Camera-type eye (tissue), 1 donor: ENCODE measurements around the gene ANKZF1. TPM values are rescaled to one million over a fixed set of nuclear protein-coding genes. Genes with fewer than 3 reads are reported as not detected.

Experiments
- total RNA-seq: library from RNA; depleted of rRNA; stranded (reverse); fragments of >200 nt; gene quantifications from one replicate; pipeline ENCODE4 v1.2.3, GENCODE V29; 2014

ANKZF1 gene
- total RNA-seq = 91.3 TPM

GRCh38 chr2:219229305-219230058 is at the start of gene ANKZF1, which contains the start of gene ATG9A:
Gene ANKZF1, plus strand, starts transcription at chr2:219229806. Its CDS starts 452 bp downstream, at chr2:219230258.
Gene ATG9A, minus strand, starts transcription at chr2:219229636. Its CDS starts 1,612 bp downstream, at chr2:219228024.

GRCh38 chr2:219206328-219207133 is 23.1 kb upstream of the ANKZF1 start, which contains the start of gene ZFAND2B:
Gene ZFAND2B, plus strand, starts transcription at chr2:219206782. Its CDS starts 206 bp downstream, at chr2:219206988.

GRCh38 chr2:219218732-219219701 is 10.6 kb upstream of the ANKZF1 start, which contains the start of gene ABCB6:
Gene ABCB6, minus strand, starts transcription at chr2:219218958. Its CDS starts 285 bp downstream, at chr2:219218673.

DNA sequence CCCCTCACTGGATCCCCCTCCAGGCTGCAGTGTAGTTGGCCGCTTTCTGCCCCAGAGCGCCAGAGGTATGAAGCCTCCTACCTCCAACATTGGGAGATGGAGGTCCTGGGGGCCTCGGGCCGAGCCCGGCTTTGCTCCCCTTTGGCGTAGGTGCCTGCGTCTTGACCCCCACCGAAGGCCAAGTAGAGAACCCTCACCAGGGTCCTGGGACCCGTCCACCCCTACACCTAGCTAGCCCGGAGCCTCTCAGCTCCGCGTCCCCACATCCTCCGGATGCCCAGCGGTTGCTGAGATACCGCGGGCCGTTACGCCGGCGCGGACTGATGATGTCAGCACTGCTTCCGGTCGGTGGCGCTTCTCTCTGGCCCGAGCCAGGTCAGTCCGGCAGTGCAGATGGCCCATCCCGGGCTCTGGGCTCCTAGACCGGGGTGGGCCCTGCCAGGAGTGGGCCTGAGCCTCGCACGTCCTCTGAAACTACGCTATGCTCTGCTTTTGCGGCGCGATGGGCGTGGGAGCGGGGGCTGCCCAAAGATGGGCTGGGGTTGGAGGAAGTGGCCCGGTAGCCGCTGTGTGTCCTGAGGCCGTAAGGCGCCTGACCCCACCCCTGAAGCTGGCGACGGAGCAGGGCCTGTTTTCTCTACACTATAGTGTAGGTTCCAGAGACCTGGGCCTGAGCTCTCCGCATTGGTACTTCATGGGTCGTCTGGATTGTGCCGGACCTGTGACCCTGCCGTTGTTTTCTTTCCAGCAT is 15.7 kb downstream of the ANKZF1 start, which contains the start of the genes GLB1L and STK16:
Gene GLB1L, minus strand, starts transcription at position 297 of the 751 bp plus-strand sequence. CDS start 1,871 bp downstream, outside the sequence.
Gene STK16, plus strand, starts transcription at position 332 of the 751 bp plus-strand sequence. CDS start 521 bp downstream, outside the sequence.

DNA sequence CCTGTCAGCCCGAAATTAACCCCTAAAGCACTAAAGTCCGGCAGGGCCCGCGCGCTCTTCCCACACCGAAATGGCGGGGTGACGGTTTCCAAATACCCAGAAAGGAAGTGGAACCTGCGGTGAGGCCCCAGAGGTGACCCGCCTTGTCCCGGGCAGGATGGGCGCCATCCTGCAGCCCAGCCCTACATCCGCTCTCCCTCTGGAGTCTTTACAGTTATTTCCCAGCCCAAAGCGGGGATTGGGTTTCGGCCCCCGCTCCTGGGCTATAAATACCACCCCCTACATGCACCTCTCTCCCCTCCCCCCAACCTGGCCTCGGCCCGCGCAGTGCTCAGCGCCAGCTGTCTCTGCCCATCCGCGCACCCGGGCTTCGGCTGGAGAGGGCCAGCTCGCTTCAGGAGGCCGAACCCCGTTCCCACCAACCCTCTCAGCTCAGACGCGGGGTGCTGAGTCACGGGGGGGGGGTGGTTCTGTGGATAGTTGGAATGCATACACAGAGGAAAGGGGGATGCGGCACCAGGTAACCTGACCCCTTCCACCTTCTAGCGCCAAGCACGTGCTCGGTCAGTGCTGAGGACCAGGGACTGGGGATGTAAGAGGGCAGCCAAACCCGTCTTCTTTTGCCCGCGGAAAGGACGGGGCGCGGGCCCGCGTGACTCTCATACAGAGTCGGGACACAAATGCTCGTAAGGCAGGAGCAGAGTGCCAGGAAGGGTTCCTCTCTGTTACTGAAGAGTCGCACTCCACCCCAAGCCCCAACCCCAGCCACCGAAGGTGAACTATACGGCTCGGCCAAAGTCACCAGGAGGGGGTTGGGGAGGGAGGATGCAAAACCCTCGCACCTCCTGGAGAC is 23.5 kb downstream of the ANKZF1 start, which contains the start of gene TUBA4B:
Gene TUBA4B, plus strand, starts transcription at position 344 of the 853 bp plus-strand sequence. Its CDS starts 165 bp downstream, at position 509.

GRCh38 chr2:219253753-219254589 is 24.4 kb downstream of the ANKZF1 start, which contains the start of gene TUBA4A:
Gene TUBA4A, minus strand, starts transcription at chr2:219253918. Its CDS starts 60 bp downstream, at chr2:219253858.

GRCh38 chr2:219279151-219279915 is 49.7 kb downstream of the ANKZF1 start, which contains the start of gene DNAJB2:
Gene DNAJB2, plus strand, starts transcription at chr2:219279366. Its CDS starts 468 bp downstream, at chr2:219279834.

Other genes with a start within 250 kb of the ANKZF1 start
- gene FEV, start 244.6 kb upstream of the ANKZF1 start, total RNA-seq = not detected
- gene CRYBA2, start 236.4 kb upstream of the ANKZF1 start, total RNA-seq = 1,526 TPM
- gene CFAP65, start 188.3 kb upstream of the ANKZF1 start, total RNA-seq = not detected
- gene IHH, start 168.9 kb upstream of the ANKZF1 start, total RNA-seq = 3.8 TPM
- 12.1 TPM for gene NHEJ1, start 69.0 kb upstream of the ANKZF1 start, total RNA-seq
- gene SLC23A3, start 59.8 kb upstream of the ANKZF1 start, total RNA-seq = 1.3 TPM
- 30.5 TPM for gene CNPPD1, start 52.9 kb upstream of the ANKZF1 start, total RNA-seq
- gene RETREG2, start 51.5 kb upstream of the ANKZF1 start, total RNA-seq = 66.2 TPM
- 22.6 TPM for gene ZFAND2B, start 23.0 kb upstream of the ANKZF1 start, total RNA-seq
- gene ABCB6, start 10.8 kb upstream of the ANKZF1 start, total RNA-seq = 24.2 TPM
- gene ATG9A, start 170 bp upstream of the ANKZF1 start, total RNA-seq = 46.7 TPM
- 15.2 TPM for gene GLB1L, start 15.6 kb downstream of the ANKZF1 start, total RNA-seq
- 17.9 TPM for gene STK16, start 15.7 kb downstream of the ANKZF1 start, total RNA-seq
- not detected for gene TUBA4B, start 23.4 kb downstream of the ANKZF1 start, total RNA-seq
- gene TUBA4A, start 24.1 kb downstream of the ANKZF1 start, total RNA-seq = 20.5 TPM
- gene DNAJB2, start 49.6 kb downstream of the ANKZF1 start, total RNA-seq = 91.9 TPM
- 22.0 TPM for gene PTPRN, start 79.6 kb downstream of the ANKZF1 start, total RNA-seq
- not detected for gene RESP18, start 102.9 kb downstream of the ANKZF1 start, total RNA-seq
- 32.5 TPM for gene DNPEP, start 158.1 kb downstream of the ANKZF1 start, total RNA-seq
- 249 TPM for gene DES, start 188.6 kb downstream of the ANKZF1 start, total RNA-seq
- gene SPEG, start 205.0 kb downstream of the ANKZF1 start, total RNA-seq = 17.4 TPM